CD4-positive, alpha-beta T cell (primary cell): ENCODE results near the gene PI4K2A. TPM values are rescaled to one million over a fixed set of nuclear protein-coding genes. Genes with fewer than 3 reads are reported as not detected.

Source experiments
- ATAC-seq: fragments of 200-7000 bp; cut with Tn5 transposase; one replicate; pipeline ENCODE4 v1.10.0; 2022; ENCODE audit warnings: mild to moderate bottlenecking; ENCODE audit not compliant: poor library complexity
- CTCF ChIA-PET: fragments of 350-600 bp; sonication (Branson Sonifier 250); formaldehyde crosslinking; loops from one replicate; lab custom pipeline; 2021; ENCODE audit warnings: antibody characterized with exemption, inconsistent platforms; lab: Charles Lee
- POLR2A ChIA-PET: fragments of 350-600 bp; sonication (Branson Sonifier 250); formaldehyde crosslinking; loops from one replicate; lab custom pipeline; 2021; ENCODE audit warnings: antibody characterized with exemption, inconsistent platforms; lab: Charles Lee
- DNase-seq, 14 experiments: peaks; one replicate each; pipeline ENCODE4 v3.0.0-alpha.2; 2013 to 2020; ENCODE audit warnings: mixed read lengths in 2 of 14
- H3K27ac ChIP-seq, 2 donors: one replicate each; pipeline versions ENCODE4 v1.5.1 to v1.7.0; 2013; ENCODE audit warnings: low read length in 2 of 2, low read depth in 1 of 2, mild to moderate bottlenecking in 1 of 2
- H3K27me3 ChIP-seq, 2 experiments: 1 replicate in 1 of 2; 2 replicates in 1 of 2; pipeline versions ENCODE4 v1.6.1 to v1.7.0; 2013; ENCODE audit warnings: low read length in 2 of 2, control low read depth in 1 of 2, mild to moderate bottlenecking in 1 of 2, moderate library complexity in 1 of 2; ENCODE audit not compliant: insufficient read depth in 2 of 2, control insufficient read depth in 1 of 2
- H3K36me3 ChIP-seq: one replicate; pipeline ENCODE4 v1.6.1; 2013; ENCODE audit warnings: low read length, control low read depth; ENCODE audit not compliant: insufficient read depth
- H3K4me1 ChIP-seq: one replicate; pipeline ENCODE4 v1.6.1; 2013; ENCODE audit warnings: low read length, control low read depth; ENCODE audit not compliant: insufficient read depth
- H3K4me3 ChIP-seq: one replicate; pipeline ENCODE4 v1.5.1; 2013; ENCODE audit warnings: mild to moderate bottlenecking, low read length, moderate library complexity
- H3K9me3 ChIP-seq, 2 experiments: 1 replicate in 1 of 2; 2 replicates in 1 of 2; pipeline versions ENCODE4 v1.6.1 to v1.7.0; 2013; ENCODE audit warnings: low read length in 2 of 2, mild to moderate bottlenecking in 2 of 2, control low read depth in 1 of 2, moderate library complexity in 1 of 2; ENCODE audit not compliant: control insufficient read depth in 1 of 2, insufficient read depth in 1 of 2
- H3K27ac Mint-ChIP-seq: one replicate; pipeline ENCODE4 v1.8.0; 2020; ENCODE audit warnings: mixed read lengths
- H3K27me3 Mint-ChIP-seq: one replicate; pipeline ENCODE4 v1.8.0; 2021; ENCODE audit warnings: mixed read lengths
- H3K36me3 Mint-ChIP-seq: one replicate; pipeline ENCODE4 v1.8.0; 2021; ENCODE audit warnings: low read depth, mixed read lengths
- H3K4me1 Mint-ChIP-seq: one replicate; pipeline ENCODE4 v1.8.0; 2021; ENCODE audit warnings: low read depth, mixed read lengths
- H3K4me3 Mint-ChIP-seq: one replicate; pipeline ENCODE4 v1.8.0; 2020; ENCODE audit warnings: mild to moderate bottlenecking, mixed read lengths
- H3K9me3 Mint-ChIP-seq: one replicate; pipeline ENCODE4 v1.8.0; 2020; ENCODE audit warnings: mixed read lengths
- intact Hi-C, 2 experiments: fragments of 100-400 bp; cut with DNase I in 1 of 2; cut with micrococcal nuclease in 1 of 2; formaldehyde crosslinking; loops; one replicate each; pipeline versions ENCODE4 v1.15.1 to v1.9.0; 2023 to 2025; cut with DNase I, micrococcal nuclease
- total RNA-seq, 174 experiments: library from RNA in 2 of 174; stranded (reverse) in 2 of 174; gene quantifications; one replicate each; pipeline ENCODE4 v1.2.3 and lab custom pipeline; 2021 to 2026
- TF ChIP-seq, protein P1 (sequence below): fragments of 200-600 bp; IDR thresholded peaks from one replicate; pipeline ENCODE4 v1.8.0; 2022; ENCODE audit warnings: antibody characterized with exemption, mild to moderate bottlenecking

Gene PI4K2A
- total RNA-seq, 2 experiments from 2014 or later = 26.3 to 27.2 TPM

DNA sequence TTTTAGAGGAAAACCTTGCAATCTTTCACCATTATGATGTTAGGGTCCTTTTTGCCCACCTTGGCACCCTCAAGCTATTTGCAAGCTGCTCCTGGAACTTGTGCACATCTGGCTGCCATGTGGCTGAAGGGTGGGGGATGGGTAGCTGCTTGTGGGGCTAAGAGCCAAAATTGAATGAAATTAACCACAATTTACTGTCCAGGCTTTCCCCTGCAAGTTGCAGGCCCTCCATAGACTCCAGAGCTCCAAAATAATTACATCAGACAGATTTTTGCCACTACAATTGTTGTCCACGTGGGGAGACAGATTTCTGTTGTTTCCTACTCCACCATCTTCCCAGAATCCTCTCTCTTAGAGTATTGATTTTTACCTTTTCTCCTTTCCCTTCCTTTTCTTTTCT is 19.1 kb downstream of the PI4K2A start:
- H3K27me3 Mint-ChIP-seq = no peaks in the 10 kb centered on the region
- intact Hi-C loops = no loop called here
- H3K4me3 Mint-ChIP-seq = no peak overlapping the region
- ChIA-PET CTCF (no interaction called here), POLR2A (no interaction called here)
- no peak for ATAC-seq
- Histone ChIP-seq H3K27me3 (no peaks in the 10 kb centered on the region), H3K27ac (no peak overlapping the region), H3K9me3 (no peaks in the 10 kb centered on the region), H3K4me3 (no peak overlapping the region), H3K4me1 (no peaks in the 10 kb centered on the region), H3K36me3 (peaks cover 30% of the 10 kb centered on the region)
- H3K36me3 Mint-ChIP-seq = peaks cover 70% of the 10 kb centered on the region
- no peaks in the 10 kb centered on the region for H3K9me3 Mint-ChIP-seq
- no peak overlapping the region for H3K27ac Mint-ChIP-seq
- DNase-seq = no peak
- TF ChIP-seq, protein P1, sequence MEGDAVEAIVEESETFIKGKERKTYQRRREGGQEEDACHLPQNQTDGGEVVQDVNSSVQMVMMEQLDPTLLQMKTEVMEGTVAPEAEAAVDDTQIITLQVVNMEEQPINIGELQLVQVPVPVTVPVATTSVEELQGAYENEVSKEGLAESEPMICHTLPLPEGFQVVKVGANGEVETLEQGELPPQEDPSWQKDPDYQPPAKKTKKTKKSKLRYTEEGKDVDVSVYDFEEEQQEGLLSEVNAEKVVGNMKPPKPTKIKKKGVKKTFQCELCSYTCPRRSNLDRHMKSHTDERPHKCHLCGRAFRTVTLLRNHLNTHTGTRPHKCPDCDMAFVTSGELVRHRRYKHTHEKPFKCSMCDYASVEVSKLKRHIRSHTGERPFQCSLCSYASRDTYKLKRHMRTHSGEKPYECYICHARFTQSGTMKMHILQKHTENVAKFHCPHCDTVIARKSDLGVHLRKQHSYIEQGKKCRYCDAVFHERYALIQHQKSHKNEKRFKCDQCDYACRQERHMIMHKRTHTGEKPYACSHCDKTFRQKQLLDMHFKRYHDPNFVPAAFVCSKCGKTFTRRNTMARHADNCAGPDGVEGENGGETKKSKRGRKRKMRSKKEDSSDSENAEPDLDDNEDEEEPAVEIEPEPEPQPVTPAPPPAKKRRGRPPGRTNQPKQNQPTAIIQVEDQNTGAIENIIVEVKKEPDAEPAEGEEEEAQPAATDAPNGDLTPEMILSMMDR = no peak
- no peaks in the 10 kb centered on the region for H3K4me1 Mint-ChIP-seq

DNA sequence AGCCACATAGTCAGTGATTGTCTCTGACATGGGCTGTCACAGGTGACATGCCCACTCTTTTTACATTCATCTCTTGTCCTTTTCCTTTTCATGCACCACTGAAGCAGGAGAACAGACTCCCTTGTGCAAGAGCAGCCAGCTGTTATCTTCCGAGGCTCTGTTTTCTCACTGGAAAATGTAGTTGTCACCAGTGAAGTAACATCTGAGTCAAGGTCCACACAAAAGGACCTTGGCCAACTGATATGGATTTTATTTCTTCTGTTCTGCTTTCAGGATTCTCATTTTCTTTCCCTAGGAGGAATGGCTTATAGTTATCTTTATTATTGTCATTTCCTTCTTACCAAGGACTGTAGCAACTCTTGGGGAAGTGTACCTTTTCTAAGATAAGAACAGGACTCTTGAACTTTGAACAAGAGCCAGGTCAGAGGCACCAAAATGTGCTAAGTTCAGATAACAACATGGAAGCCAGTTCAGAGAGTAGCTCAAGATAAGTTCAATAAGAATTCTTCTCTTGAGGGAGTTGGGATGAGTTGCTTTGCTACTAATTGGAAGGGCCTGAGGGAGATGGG is 23.9 kb downstream of the PI4K2A start:
- DNase-seq = no peak
- no peaks in the 10 kb centered on the region for H3K27me3 Mint-ChIP-seq
- ChIA-PET CTCF (no interaction called here), POLR2A (no interaction called here)
- Histone ChIP-seq H3K36me3 (peaks cover 39% of the 10 kb centered on the region), H3K4me3 (no peak overlapping the region), H3K9me3 (no peaks in the 10 kb centered on the region), H3K4me1 (no peaks in the 10 kb centered on the region), H3K27ac (no peak overlapping the region), H3K27me3 (no peaks in the 10 kb centered on the region)
- H3K4me1 Mint-ChIP-seq = no peaks in the 10 kb centered on the region
- H3K9me3 Mint-ChIP-seq = no peaks in the 10 kb centered on the region
- H3K36me3 Mint-ChIP-seq = peaks cover 66% of the 10 kb centered on the region
- TF ChIP-seq, protein P1 = no peak
- ATAC-seq = no peak
- no peak overlapping the region for H3K4me3 Mint-ChIP-seq
- H3K27ac Mint-ChIP-seq = no peak overlapping the region
- intact Hi-C loops = no loop called here

DNA sequence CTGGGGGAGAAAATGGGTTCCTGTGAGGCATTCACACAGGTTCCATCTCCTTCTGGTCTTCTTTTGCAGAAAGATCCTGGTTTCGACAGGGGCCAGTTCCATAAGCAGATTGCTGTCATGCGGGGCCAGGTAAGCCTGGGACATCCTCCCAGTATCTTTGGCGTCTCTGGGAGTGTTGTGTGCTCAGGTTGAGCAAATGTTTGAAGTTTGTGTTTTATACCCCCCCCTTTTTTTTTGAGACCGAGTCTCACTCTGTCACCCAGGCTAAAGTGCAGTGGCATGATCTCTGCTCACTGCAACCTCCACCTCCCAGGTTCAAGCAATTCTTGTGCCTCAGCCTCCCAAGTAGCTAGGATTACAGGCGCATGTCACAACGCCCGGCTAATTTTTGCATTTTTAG is 26.5 kb downstream of the PI4K2A start:
- Histone ChIP-seq H3K4me3 (no peak overlapping the region), H3K27ac (no peak overlapping the region), H3K36me3 (peaks cover 39% of the 10 kb centered on the region), H3K9me3 (no peaks in the 10 kb centered on the region), H3K27me3 (no peaks in the 10 kb centered on the region), H3K4me1 (no peaks in the 10 kb centered on the region)
- CTCF ChIA-PET = no interaction called here
- Mint-ChIP-seq H3K36me3 (peaks cover 68% of the 10 kb centered on the region), H3K27ac (no peak overlapping the region), H3K4me1 (no peaks in the 10 kb centered on the region), H3K9me3 (no peaks in the 10 kb centered on the region), H3K27me3 (no peaks in the 10 kb centered on the region), H3K4me3 (no peak overlapping the region)
- POLR2A ChIA-PET = no interaction called here
- DNase-seq = no peak
- intact Hi-C loops = no loop called here
- ATAC-seq = no peak
- TF ChIP-seq, protein P1 = no peak
